Stimulated activated CD4-positive, alpha-beta T cell treated with anti-CD3 and anti-CD28 coated beads, Interleukin-12 subunit alpha, Interleukin-12 subunit beta, amount 100 ng/mL, for 48 hours (primary cell): ENCODE data around the gene MRPL54.

Experiments
- DNase-seq, 3 donors: peaks; one replicate each; pipeline ENCODE4 v3.0.0-alpha.2; 2020; ENCODE audit warnings: low read depth in 2 of 3, low spot score in 1 of 3

Gene MRPL54

GRCh38 chr19:3762501-3763459 lies at the start of gene MRPL54:
TSS of gene MRPL54 (plus strand) at chr19:3762682. CDS start at chr19:3762701, 19 bp downstream.
- peak; percentile 98 to 99 (median 98) for DNase-seq

GRCh38 chr19:3716147-3716668 lies 46.3 kb upstream of the MRPL54 start:
- no peak for DNase-seq

- no peak for DNase-seq
Observed at GRCh38 chr19:3719868-3720267, 42.6 kb upstream of the MRPL54 start.

- DNase-seq, result no peak
Observed at GRCh38 chr19:3720349-3720917, 42.0 kb upstream of the MRPL54 start.

DNA sequence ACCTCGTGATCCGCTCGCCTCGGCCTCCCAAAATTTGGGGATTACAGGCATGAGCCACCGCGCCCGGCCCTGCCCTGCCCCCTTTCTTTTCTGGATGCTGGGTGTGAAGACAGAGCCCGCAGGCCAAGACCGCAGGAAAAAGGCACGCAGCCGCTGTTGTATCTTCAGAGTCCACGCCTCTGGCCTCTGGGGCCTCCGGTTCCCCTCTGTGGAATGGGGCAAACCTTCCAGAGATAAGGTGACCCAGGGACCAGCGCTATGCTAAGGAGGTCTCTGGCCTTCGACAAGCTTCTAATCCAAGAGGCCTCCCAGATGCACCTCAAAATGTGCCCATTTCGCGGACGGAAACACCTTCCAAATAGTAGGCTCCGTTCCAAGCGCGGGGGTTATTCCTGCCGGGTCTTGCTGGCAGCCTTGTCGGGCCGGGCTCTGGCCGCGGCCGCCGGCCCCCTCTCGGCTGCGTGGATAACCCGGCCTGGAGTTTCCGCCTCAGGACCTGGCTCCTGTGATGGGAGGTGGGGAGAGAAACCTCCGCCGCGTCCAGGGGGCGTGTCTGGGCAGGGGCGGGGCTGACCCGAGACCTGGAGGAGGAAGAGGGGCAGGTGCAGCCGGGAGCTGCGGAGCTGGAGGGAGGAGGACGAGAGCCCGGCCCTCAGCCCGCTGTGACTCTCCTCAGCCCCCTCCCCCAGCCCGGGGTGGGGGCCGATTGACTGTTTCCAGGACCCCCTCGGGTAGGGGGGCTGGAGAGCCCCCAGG lies 41.2 kb upstream of the MRPL54 start:
- peak; percentile 82 to 93 (median 85) for DNase-seq

GRCh38 chr19:3721887-3722442 lies 40.5 kb upstream of the MRPL54 start:
- DNase-seq, result no peak

DNA sequence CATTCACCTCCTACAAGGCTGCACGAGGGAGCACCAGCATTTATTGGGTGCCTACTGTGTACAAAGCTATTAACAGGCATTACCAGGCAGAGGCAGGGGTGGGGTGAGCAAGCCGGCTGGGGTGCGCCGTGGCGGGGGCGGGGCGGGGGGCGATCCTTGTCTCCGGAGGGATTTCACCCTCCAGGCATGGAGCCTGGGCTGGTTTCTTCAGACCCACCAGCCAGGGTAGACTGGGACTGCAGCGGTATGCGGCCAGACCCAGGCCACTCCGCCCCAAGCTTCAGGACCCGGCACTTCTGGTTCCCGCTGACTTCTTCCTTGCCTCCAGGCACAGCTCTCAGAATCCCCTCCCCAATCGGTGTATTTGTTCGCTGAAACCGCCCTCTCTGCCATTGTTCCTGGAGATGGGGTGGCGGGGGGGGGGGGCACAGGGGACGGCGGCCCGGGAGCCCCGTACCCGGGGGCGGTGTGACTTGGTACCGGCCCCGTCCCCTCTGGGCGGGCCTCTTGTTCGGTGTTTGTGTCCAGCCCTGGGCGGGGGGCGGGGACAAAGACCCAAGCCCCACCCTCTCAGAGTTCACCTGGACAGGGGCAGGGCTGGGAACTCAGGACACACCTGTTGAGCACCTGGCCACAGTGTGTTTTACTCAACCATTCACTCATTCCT lies 39.9 kb upstream of the MRPL54 start:
- DNase-seq, result no peak

GRCh38 chr19:3723110-3723488 lies 39.4 kb upstream of the MRPL54 start:
- DNase-seq, result no peak

GRCh38 chr19:3723883-3724282 lies 38.6 kb upstream of the MRPL54 start:
- no peak for DNase-seq

DNA sequence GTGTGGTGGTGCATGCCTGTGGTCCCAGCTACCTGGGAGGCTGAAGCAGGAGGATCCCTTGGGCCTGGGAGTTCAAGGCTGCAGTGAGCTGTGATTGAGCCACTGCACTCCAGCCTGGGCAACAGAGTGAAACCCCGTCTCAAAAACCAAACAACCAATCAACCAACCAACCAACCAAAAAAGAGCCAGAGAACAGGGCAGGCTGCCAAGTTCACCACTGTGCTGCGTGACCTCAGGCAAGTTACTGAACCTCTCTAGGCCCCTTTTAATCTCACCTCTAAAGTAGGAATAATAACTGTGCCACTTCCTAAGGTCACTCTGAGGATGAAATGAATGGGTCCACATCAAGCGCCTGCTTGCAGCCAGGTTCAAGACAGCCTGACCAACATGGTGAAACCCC lies 37.4 kb upstream of the MRPL54 start:
- DNase-seq, result no peak

- no peak for DNase-seq
Observed at GRCh38 chr19:3725640-3726310, 36.7 kb upstream of the MRPL54 start.

GRCh38 chr19:3730457-3730958 lies 32.0 kb upstream of the MRPL54 start:
- no peak for DNase-seq

GRCh38 chr19:3732108-3732507 lies 30.4 kb upstream of the MRPL54 start:
- DNase-seq, result no peak

DNA sequence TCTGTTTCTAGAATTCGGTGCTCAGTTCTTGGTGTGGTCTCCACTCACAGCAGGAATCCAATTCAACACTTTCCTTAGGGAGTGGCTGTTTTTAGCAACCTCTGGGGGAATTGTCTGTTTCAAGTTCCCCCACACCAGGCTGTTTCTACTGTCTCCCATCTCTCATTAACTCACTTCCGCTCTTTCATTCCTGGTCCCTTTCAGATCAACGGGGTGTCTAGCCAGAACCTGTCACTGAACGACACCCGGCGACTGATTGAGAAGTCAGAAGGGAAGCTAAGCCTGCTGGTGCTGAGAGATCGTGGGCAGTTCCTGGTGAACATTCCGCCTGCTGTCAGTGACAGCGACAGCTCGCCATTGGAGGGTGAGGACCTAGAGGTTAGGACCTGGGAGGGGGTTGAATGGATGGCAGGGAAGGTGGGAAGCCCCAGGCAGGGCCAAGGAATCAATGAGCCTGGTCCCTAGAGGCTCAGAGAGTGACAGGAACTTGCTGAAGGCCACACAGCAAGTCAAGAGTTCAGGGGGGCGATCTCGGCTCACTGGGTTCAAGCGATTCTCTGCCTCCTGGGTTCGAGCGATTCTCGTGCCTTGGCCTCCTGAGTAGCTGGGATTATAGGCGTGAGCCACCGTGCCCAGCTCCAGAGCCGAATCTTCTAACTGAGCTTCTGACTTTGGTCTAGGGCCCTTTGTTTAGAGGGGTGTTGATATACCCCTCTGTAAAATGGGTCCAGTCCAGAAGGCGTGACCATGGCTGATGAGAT lies 28.8 kb upstream of the MRPL54 start:
- DNase-seq, result no peak

- DNase-seq, result no peak
Observed at GRCh38 chr19:3734310-3734600, 28.2 kb upstream of the MRPL54 start.

GRCh38 chr19:3736106-3736724 lies 26.3 kb upstream of the MRPL54 start:
- DNase-seq, result no peak

DNA sequence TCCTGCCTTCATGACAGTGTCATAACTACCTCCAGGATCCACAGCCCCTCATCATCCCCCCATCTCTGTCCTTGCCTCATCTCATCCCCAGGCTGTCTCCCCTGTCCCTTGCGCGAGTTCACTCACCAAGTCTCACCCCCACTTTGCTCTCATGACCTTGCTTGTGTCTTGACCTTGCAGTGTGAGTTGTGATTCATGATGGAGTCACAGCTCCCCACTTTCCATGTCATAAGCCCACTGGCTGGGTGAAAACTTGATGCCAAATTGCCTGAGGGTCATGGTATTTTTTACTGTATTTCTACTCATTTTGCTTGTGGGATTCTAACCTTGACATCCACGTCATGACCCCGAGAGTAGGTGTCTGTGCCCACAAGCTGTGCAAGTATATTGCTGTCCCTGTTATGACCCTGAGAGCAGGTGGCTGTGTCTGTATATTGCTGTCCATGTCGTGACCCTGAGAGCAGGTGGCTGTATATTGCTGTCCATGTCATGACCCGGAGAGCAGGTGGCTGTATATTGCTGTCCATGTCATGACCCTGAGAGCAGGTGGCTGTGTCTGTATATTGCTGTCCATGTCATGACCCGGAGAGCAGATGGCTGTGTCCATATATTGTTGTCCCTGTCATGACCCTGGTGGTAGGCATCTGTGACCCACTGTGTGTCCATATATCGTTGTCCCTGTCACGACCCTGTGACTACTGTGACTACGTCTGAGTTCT lies 24.8 kb upstream of the MRPL54 start:
- DNase-seq, result no peak

DNA sequence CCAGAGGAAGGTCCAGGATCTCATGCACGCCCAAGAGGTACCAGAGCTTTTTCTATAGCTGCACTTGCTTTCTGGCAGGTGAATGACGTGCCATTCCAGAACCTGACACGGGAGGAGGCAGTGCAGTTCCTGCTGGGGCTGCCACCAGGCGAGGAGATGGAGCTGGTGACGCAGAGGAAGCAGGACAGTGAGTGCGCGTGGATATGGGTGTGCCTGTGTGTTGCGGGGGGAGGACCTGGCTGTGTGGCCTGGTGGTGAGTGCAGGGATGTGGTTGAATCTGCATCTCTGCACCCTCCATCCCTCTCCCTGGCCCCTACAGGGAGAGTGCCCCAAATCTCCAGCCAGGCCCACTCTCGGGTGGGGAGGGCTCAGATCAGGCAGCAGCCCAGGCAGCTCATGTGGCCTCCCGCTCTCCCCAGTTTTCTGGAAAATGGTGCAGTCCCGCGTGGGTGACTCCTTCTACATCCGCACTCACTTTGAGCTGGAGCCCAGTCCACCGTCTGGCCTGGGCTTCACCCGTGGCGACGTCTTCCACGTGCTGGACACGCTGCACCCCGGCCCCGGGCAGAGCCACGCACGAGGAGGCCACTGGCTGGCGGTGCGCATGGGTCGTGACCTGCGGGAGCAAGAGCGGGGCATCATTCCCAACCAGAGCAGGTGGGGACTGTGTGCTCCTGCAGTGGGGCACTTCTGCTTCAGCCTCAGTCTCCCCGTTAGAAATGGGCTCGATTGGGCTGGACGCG lies 23.8 kb upstream of the MRPL54 start:
- DNase-seq, result no peak
